Esophagus muscularis mucosa (tissue), 4 donors: ENCODE results near the gene RDH12. TPM values are rescaled to one million over a fixed set of nuclear protein-coding genes. Genes with fewer than 3 reads are reported as not detected.

ENCODE experiments used
- DNase-seq: peaks from one replicate; pipeline ENCODE4 v3.0.0-alpha.2; 2017; ENCODE audit errors: extremely low spot score
- H3K27ac ChIP-seq, 4 donors: fragments of 200-600 bp; sonication (generic); replicated peaks in 1 of 4; 1 replicate in 3 of 4; 2 replicates in 1 of 4; pipeline ENCODE4 v1.5.1; 2016 to 2019; ENCODE audit warnings: mild to moderate bottlenecking in 1 of 4
- H3K27me3 ChIP-seq, 4 donors: fragments of 200-600 bp; sonication (generic); one replicate each; pipeline versions ENCODE4 v1.5.1 to v1.6.0; 2016 to 2019
- H3K36me3 ChIP-seq, 4 donors: fragments of 200-600 bp; sonication (generic); one replicate each; pipeline ENCODE4 v1.5.1; 2016 to 2019
- H3K4me1 ChIP-seq, 4 donors: fragments of 200-600 bp; sonication (generic); one replicate each; pipeline ENCODE4 v1.5.1; 2016 to 2019
- H3K4me3 ChIP-seq, 4 donors: fragments of 200-600 bp; sonication (generic); 1 replicate in 2 of 4; 2 replicates in 2 of 4; pipeline ENCODE4 v1.5.1; 2016 to 2019; ENCODE audit warnings: mild to moderate bottlenecking in 4 of 4, moderate library complexity in 1 of 4
- H3K9me3 ChIP-seq, 4 donors: fragments of 200-600 bp; sonication (generic); 1 replicate in 3 of 4; 2 replicates in 1 of 4; pipeline ENCODE4 v1.5.1; 2016 to 2019
- EP300 ChIP-seq: sonication (generic); formaldehyde crosslinking; IDR thresholded peaks from one replicate; pipeline ENCODE4 v1.6.1; 2017; ENCODE audit warnings: antibody characterized with exemption
- POLR2A ChIP-seq: fragments of 450-650 bp; IDR thresholded peaks from one replicate; pipeline ENCODE4 v1.6.1; 2017; ENCODE audit warnings: antibody characterized with exemption, moderate library complexity, mild to moderate bottlenecking, low read depth
- POLR2AphosphoS5 ChIP-seq, 2 donors: sonication (generic); formaldehyde crosslinking; IDR thresholded peaks; one replicate each; pipeline ENCODE4 v1.6.1; 2017; ENCODE audit warnings: antibody characterized with exemption in 2 of 2
- WGBS: methylation state at CpG from one replicate; pipeline ENCODE4 v1.1.5; 2018; 5-methylcytosine and 5-hydroxymethylcytosine counted together
- intact Hi-C: fragments of 100-400 bp; cut with DNase I; formaldehyde crosslinking; loops from one replicate; pipeline ENCODE4 v1.15.1; 2023
- total RNA-seq, 4 donors: library from RNA; depleted of rRNA; stranded (reverse); fragments of >200 nt; gene quantifications; one replicate each; pipeline versions ENCODE4 v1.1.0 to v1.2.1, GENCODE V29; 2016
- TF ChIP-seq, protein P1 (sequence below), 3 experiments: fragments of 200-600 bp in 2 of 3; fragments of 450-650 bp in 1 of 3; sonication (generic) in 2 of 3; IDR thresholded peaks; one replicate each; pipeline ENCODE4 v1.5.1; 2017 to 2019; ENCODE audit warnings: antibody characterized with exemption in 3 of 3, mild to moderate bottlenecking in 2 of 3, moderate library complexity in 1 of 3

The RDH12 gene
- total RNA-seq, 4 donors from 2014 or later, result not detected

DNA sequence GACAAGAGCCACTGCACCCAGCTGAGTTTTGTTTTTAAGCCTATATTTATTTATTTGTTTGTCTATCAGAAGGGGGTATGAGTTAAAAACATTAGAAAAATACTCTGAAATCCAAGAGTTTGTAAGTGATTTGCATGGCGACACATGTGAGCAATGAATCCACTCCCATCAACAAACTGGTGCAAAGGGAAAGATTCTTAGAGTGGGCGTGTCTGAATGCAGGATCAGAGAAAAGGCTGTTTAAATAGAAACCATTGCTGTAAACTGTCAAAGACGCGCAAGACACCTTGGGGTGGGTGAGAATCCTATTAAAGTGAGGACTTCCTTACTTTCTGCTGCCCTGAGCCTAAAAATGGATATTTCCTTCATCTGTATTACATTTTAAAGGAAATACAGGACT is 62.8 kb downstream of the RDH12 start:
- H3K27me3 ChIP-seq, result no peaks in the 10 kb centered on the region
- 86% methylated on average over 4 of the region's 4 CpGs for WGBS
- no peak overlapping the region for H3K27ac ChIP-seq
- TF ChIP-seq POLR2A, result no peak
- TF ChIP-seq EP300, result no peak
- no peak for TF ChIP-seq POLR2AphosphoS5 (IDR thresholded peaks at IDR 0.05)
- TF ChIP-seq, protein P1, sequence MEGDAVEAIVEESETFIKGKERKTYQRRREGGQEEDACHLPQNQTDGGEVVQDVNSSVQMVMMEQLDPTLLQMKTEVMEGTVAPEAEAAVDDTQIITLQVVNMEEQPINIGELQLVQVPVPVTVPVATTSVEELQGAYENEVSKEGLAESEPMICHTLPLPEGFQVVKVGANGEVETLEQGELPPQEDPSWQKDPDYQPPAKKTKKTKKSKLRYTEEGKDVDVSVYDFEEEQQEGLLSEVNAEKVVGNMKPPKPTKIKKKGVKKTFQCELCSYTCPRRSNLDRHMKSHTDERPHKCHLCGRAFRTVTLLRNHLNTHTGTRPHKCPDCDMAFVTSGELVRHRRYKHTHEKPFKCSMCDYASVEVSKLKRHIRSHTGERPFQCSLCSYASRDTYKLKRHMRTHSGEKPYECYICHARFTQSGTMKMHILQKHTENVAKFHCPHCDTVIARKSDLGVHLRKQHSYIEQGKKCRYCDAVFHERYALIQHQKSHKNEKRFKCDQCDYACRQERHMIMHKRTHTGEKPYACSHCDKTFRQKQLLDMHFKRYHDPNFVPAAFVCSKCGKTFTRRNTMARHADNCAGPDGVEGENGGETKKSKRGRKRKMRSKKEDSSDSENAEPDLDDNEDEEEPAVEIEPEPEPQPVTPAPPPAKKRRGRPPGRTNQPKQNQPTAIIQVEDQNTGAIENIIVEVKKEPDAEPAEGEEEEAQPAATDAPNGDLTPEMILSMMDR (IDR thresholded peaks at IDR 0.05), result no peak
- H3K4me3 ChIP-seq, result no peak overlapping the region
- no peaks in the 10 kb centered on the region for H3K9me3 ChIP-seq
- intact Hi-C loops, result no loop called here
- no peak for DNase-seq
- peaks cover 70 to 100% (median 95%) of the 10 kb centered on the region in 4 donors for H3K36me3 ChIP-seq
- no peaks in the 10 kb centered on the region for H3K4me1 ChIP-seq

DNA sequence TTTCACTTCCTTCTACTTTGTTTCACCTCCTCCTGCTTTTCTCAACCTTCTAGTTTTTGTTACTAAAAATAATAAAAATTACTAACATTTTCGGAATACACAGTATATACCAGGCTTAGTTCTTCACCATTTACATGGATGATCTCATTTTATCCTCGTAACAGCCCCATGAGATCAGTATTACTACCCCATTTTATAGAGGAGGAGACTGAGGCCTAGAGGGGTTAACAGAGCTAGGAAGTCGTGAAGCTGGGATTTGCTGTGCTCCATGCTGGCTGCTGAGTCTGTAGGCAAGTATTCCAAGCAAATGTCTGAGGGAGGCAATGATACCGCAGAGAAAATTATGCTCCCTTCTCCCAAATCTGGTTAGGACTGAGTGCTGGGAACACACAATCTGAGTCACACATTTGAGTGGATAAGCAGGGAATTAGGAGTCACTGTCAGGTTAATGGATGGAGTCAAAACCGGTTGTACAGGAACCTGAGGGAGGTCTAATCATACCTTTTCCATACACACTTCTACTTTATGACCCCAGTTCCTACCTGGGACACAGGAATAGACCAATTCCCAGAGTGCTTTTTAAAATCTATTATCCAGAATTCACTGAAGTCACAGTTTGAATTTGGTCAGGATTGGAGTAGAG is 63.6 kb downstream of the RDH12 start:
- 93% methylated on average over 5 of the region's 5 CpGs for WGBS
- Histone ChIP-seq H3K9me3 (no peaks in the 10 kb centered on the region), H3K4me3 (no peak overlapping the region), H3K27ac (no peak overlapping the region), H3K36me3 (peaks cover 73 to 100% (median 94%) of the 10 kb centered on the region in 4 donors), H3K27me3 (no peaks in the 10 kb centered on the region), H3K4me1 (no peaks in the 10 kb centered on the region)
- no peak for DNase-seq
- intact Hi-C loops, result no loop called here
- no peak for TF ChIP-seq POLR2AphosphoS5 (IDR thresholded peaks at IDR 0.05)
- TF ChIP-seq EP300, result no peak
- TF ChIP-seq, protein P1 (IDR thresholded peaks at IDR 0.05), result no peak
- no peak for TF ChIP-seq POLR2A

DNA sequence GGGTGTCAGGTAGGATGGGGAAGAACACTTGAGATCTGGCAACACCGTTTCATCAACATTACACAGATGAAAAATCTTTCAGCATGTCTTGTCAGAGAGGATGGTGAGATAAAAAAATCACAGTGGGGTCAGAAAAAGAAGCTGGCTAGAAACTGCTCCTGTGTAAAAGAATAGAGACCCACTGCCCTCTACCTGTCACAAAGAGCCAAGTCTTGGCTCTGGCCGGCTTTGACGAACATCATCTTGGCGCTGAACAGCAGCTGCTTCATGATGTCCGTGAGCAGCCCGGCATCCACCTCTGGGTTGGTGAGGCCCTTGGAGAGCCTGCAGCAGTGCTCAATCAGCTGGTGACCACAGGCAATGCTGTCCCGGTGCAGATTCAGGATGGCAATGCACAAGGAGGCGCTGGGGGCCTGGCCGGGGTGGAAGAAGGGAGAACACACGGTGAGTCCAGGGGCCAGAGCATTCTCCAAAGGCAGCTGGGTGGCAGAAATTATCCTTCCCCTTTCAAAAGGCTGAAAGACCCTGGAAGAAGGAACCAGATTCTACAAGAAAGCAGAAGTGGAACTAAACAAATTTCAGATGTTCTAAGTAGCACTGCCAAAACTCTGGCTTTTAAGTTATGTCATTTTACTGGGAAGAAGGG is 64.5 kb downstream of the RDH12 start:
- no peak for DNase-seq
- WGBS, result 68% methylated on average over 8 of the region's 10 CpGs
- no peak overlapping the region for H3K27ac ChIP-seq
- H3K9me3 ChIP-seq, result no peaks in the 10 kb centered on the region
- H3K4me1 ChIP-seq, result no peaks in the 10 kb centered on the region
- intact Hi-C loops, result no loop called here
- TF ChIP-seq, protein P1 (IDR thresholded peaks at IDR 0.05), result no peak
- TF ChIP-seq POLR2A (no peak), EP300 (no peak), POLR2AphosphoS5 (IDR thresholded peaks at IDR 0.05) (no peak)
- H3K4me3 ChIP-seq, result no peak overlapping the region
- peaks cover 64 to 100% (median 92%) of the 10 kb centered on the region in 4 donors for H3K36me3 ChIP-seq
- H3K27me3 ChIP-seq, result no peaks in the 10 kb centered on the region

DNA sequence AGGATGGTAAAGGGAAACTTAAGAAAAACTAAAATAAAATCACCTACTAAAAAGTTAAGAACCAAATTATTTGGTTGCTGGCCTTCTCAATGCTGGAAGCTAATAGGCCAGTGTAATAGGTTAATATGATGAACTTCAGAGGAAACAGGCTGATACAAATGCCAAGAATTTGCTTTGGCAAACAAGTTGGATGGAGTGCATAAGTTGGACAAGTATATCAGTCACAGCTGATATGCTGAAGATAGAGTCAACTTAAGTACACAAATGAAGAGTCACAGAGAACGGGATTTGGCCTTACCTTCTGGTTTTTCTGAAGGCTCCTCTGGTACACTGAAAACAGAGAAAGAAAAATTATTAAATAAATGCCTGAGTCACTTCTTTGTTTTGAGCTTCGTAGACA is 66.5 kb downstream of the RDH12 start:
- H3K4me3 ChIP-seq, result no peak overlapping the region
- no peaks in the 10 kb centered on the region for H3K27me3 ChIP-seq
- peaks cover 69 to 100% (median 94%) of the 10 kb centered on the region in 4 donors for H3K36me3 ChIP-seq
- no peak for DNase-seq
- intact Hi-C loops, result no loop called here
- TF ChIP-seq EP300, result no peak
- TF ChIP-seq POLR2A, result no peak
- TF ChIP-seq POLR2AphosphoS5 (IDR thresholded peaks at IDR 0.05), result no peak
- TF ChIP-seq, protein P1 (IDR thresholded peaks at IDR 0.05), result no peak
- no peaks in the 10 kb centered on the region for H3K9me3 ChIP-seq
- H3K27ac ChIP-seq, result no peak overlapping the region
- 56% methylated on average over 2 of the region's 2 CpGs for WGBS
- no peaks in the 10 kb centered on the region for H3K4me1 ChIP-seq
